NT2/D1 (cell line): ENCODE measurements around the gene ASB4.

Experiments
- DNase-seq: peaks from one replicate; pipeline ENCODE4 v3.0.0-alpha.2; 2011; ENCODE audit warnings: low read depth, low spot score
- H3K27me3 ChIP-seq: 2 replicates; pipeline ENCODE4 v1.6.0; 2011; ENCODE audit warnings: mild to moderate bottlenecking; ENCODE audit not compliant: insufficient read length, insufficient read depth
- H3K36me3 ChIP-seq: 2 replicates; pipeline ENCODE4 v1.6.1; 2011; ENCODE audit warnings: mild to moderate bottlenecking, low read length, mixed read lengths; ENCODE audit not compliant: insufficient read depth, insufficient read length
- H3K4me1 ChIP-seq: 2 replicates; pipeline ENCODE4 v1.5.1; 2011; ENCODE audit not compliant: insufficient read depth, insufficient read length
- H3K4me3 ChIP-seq: 2 replicates; pipeline ENCODE4 v1.5.1; 2011; ENCODE audit warnings: low read depth; ENCODE audit not compliant: insufficient read length
- H3K9ac ChIP-seq: 2 replicates; pipeline ENCODE4 v1.6.0; 2011; ENCODE audit warnings: low read depth; ENCODE audit not compliant: insufficient read length
- H3K9me3 ChIP-seq: 2 replicates; pipeline ENCODE4 v1.5.1; 2011; ENCODE audit warnings: mild to moderate bottlenecking, low read length; ENCODE audit not compliant: insufficient read depth
- SUZ12 ChIP-seq: IDR thresholded peaks from 2 replicates; pipeline ENCODE4 v1.6.1; 2011; ENCODE audit not compliant: insufficient read length, insufficient read depth; ENCODE audit errors: extremely low read depth
- YY1 ChIP-seq: IDR thresholded peaks from 2 replicates; pipeline ENCODE4 v1.6.1; 2011; ENCODE audit not compliant: insufficient read length, insufficient read depth
- ZNF274 ChIP-seq: IDR thresholded peaks from 2 replicates; pipeline ENCODE4 v1.6.1; 2011; ENCODE audit warnings: mild to moderate bottlenecking, low read depth, low read length

Gene ASB4

GRCh38 chr7:95582578-95583293, 97.0 kb downstream of the ASB4 start:
- no peaks in the 10 kb centered on the region for H3K4me1 ChIP-seq
- H3K9me3 ChIP-seq = no peaks in the 10 kb centered on the region
- H3K4me3 ChIP-seq = no peak overlapping the region
- TF ChIP-seq YY1 = no peak
- TF ChIP-seq ZNF274 = no peak
- TF ChIP-seq SUZ12 = no peak
- no peaks in the 10 kb centered on the region for H3K36me3 ChIP-seq
- no peak for DNase-seq
- no peak overlapping the region for H3K9ac ChIP-seq
- no peaks in the 10 kb centered on the region for H3K27me3 ChIP-seq

DNA sequence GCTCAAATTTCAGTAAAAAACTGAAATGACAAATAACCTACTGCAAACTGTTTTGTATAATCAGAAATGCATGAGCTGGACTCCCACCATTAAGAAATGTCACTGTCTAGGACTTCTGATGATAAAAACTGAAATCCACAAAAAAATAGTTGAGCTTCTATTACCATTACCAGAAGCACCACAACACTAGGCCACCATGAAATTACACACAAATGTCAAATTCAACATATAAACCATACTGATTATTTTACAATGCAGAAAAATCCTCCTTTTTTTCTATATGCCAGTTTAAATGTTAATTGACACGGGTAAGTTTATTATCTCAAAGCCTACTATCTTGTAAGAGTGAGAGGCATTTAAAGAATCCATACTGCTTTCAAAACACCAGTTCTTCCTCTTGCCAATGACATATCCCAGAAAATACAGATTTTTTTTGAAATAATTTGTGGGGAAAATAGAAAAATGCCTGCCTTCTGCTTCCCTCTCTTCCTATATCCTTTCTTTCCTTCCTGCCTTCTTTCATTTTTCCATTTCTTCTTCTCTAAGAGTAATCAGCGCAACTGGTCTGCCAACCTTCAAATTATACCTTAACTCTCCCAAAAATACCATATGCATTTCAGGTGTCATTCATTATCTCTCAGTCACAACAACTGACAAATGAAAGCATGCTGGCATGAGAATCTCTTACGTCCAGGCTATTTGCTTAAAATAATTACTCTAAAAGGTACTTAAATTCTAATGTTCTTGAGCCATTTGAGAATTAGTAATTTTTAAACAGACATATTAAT, 98.3 kb downstream of the ASB4 start:
- Histone ChIP-seq H3K9ac (no peak overlapping the region), H3K36me3 (no peaks in the 10 kb centered on the region), H3K4me1 (no peaks in the 10 kb centered on the region), H3K27me3 (no peaks in the 10 kb centered on the region), H3K9me3 (no peaks in the 10 kb centered on the region), H3K4me3 (no peak overlapping the region)
- no peak for TF ChIP-seq ZNF274
- TF ChIP-seq SUZ12 = no peak
- no peak for TF ChIP-seq YY1
- DNase-seq = no peak

GRCh38 chr7:95584769-95585425, 99.2 kb downstream of the ASB4 start:
- DNase-seq = no peak
- Histone ChIP-seq H3K27me3 (no peaks in the 10 kb centered on the region), H3K36me3 (no peaks in the 10 kb centered on the region), H3K9me3 (no peaks in the 10 kb centered on the region), H3K9ac (no peak overlapping the region), H3K4me1 (no peaks in the 10 kb centered on the region), H3K4me3 (no peak overlapping the region)
- TF ChIP-seq YY1 = no peak
- TF ChIP-seq SUZ12 = no peak
- TF ChIP-seq ZNF274 = no peak

DNA sequence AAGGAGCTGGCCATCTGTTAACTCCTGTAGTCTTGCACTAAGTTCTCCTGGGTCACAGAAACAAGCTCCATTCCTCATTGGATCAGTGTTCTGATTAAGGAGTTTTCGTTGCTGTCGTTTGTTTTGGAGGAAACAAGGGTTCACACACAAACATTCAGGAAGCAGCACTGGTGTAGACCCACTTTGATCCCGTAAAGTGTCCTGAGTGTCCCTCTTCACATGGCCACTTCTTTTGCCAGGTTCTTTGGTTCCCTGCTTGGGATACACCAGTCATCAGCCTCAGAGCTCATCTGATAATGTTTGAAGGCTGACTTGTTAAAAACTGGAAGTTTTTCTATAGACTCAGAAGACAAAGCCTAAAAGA, 99.7 kb downstream of the ASB4 start:
- DNase-seq = no peak
- Histone ChIP-seq H3K4me1 (no peaks in the 10 kb centered on the region), H3K36me3 (no peaks in the 10 kb centered on the region), H3K27me3 (no peaks in the 10 kb centered on the region), H3K4me3 (no peak overlapping the region), H3K9me3 (no peaks in the 10 kb centered on the region), H3K9ac (no peak overlapping the region)
- TF ChIP-seq SUZ12 (no peak), ZNF274 (no peak), YY1 (no peak)

DNA sequence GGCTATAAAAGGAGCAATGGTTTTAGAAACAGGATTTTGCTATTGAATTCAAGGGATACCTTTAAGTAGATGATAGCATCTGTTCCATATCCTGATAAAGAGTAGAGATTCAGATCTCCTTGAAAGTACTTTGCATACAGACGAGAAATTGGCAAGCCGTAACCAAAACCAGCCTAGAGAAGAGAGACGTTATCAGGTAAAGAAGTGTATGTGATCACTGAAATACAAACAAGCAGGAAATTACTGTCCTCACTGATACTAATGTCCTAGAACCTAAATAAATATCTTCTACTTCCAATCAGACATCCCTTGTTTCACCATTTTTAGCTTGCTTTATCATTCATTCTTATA, 101.2 kb downstream of the ASB4 start:
- Histone ChIP-seq H3K27me3 (no peaks in the 10 kb centered on the region), H3K9me3 (no peaks in the 10 kb centered on the region), H3K36me3 (no peaks in the 10 kb centered on the region), H3K9ac (no peak overlapping the region), H3K4me1 (no peaks in the 10 kb centered on the region), H3K4me3 (no peak overlapping the region)
- DNase-seq = no peak
- TF ChIP-seq ZNF274 (no peak), YY1 (no peak), SUZ12 (no peak)

- H3K9ac ChIP-seq = no peak overlapping the region
- TF ChIP-seq ZNF274 (no peak), YY1 (no peak), SUZ12 (no peak)
- H3K4me3 ChIP-seq = no peak overlapping the region
- no peaks in the 10 kb centered on the region for H3K4me1 ChIP-seq
- H3K27me3 ChIP-seq = peaks cover 3% of the 10 kb centered on the region
- DNase-seq = no peak
- H3K36me3 ChIP-seq = no peaks in the 10 kb centered on the region
- no peaks in the 10 kb centered on the region for H3K9me3 ChIP-seq
Measured at GRCh38 chr7:95589031-95589430, 103.3 kb downstream of the ASB4 start.

DNA sequence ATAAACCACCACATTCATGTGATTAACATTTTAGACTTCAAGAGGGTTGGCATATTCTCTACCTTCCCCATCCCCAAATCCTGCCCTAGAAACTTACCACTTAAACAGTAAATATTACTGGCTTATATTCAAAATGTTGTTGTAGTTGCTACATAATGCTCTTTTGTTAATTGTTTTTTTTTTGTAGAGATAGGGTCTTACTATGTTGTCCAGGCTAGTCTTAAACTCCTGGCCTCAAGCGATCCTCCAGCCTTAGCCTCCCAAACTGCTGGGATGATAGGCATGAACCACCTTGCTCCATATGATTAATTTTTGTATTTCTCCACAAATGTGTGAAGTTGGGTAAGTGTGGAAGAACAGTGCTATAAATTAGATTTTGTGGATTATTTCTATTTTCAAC, 104.0 kb downstream of the ASB4 start:
- DNase-seq = no peak
- H3K9me3 ChIP-seq = no peaks in the 10 kb centered on the region
- H3K4me3 ChIP-seq = no peak overlapping the region
- peaks cover 10% of the 10 kb centered on the region for H3K27me3 ChIP-seq
- H3K4me1 ChIP-seq = no peaks in the 10 kb centered on the region
- no peak overlapping the region for H3K9ac ChIP-seq
- TF ChIP-seq YY1 (no peak), SUZ12 (no peak)
- H3K36me3 ChIP-seq = no peaks in the 10 kb centered on the region
